Trophoblast cell (in vitro differentiated cells and primary cell): ENCODE results near the gene GAS2.

Experiments used
- DNase-seq, 2 donors: peaks; one replicate each; pipeline ENCODE4 v3.0.0-alpha.2; 2016
- H2AFZ ChIP-seq: 2 replicates; pipeline ENCODE4 v1.6.1; 2013; ENCODE audit warnings: low read length, moderate library complexity, mild to moderate bottlenecking; ENCODE audit not compliant: insufficient read depth, poor library complexity
- H2AK5ac ChIP-seq: 2 replicates; pipeline ENCODE4 v1.6.1; 2013; ENCODE audit warnings: mild to moderate bottlenecking, low read length
- H2BK120ac ChIP-seq: 2 replicates; pipeline ENCODE4 v1.6.1; 2013; ENCODE audit warnings: low read length, mild to moderate bottlenecking, moderate library complexity; ENCODE audit not compliant: insufficient read depth, poor library complexity
- H2BK12ac ChIP-seq: 2 replicates; pipeline ENCODE4 v1.6.1; 2013; ENCODE audit warnings: mild to moderate bottlenecking, low read length, moderate library complexity
- H2BK5ac ChIP-seq: 2 replicates; pipeline ENCODE4 v1.6.1; 2013; ENCODE audit warnings: low read length, low read depth, moderate library complexity, mild to moderate bottlenecking; ENCODE audit not compliant: poor library complexity
- H3K14ac ChIP-seq: 2 replicates; pipeline ENCODE4 v1.6.1; 2013; ENCODE audit warnings: mild to moderate bottlenecking, low read length
- H3K18ac ChIP-seq: 2 replicates; pipeline ENCODE4 v1.6.1; 2013; ENCODE audit warnings: mild to moderate bottlenecking, low read length
- H3K23ac ChIP-seq: 2 replicates; pipeline ENCODE4 v1.6.1; 2013; ENCODE audit warnings: low read length
- H3K27ac ChIP-seq: 2 replicates; pipeline ENCODE4 v1.5.1; 2013; ENCODE audit warnings: low read depth, mild to moderate bottlenecking, inconsistent platforms, low read length, moderate library complexity
- H3K27me3 ChIP-seq: 2 replicates; pipeline ENCODE4 v1.6.1; 2013; ENCODE audit warnings: inconsistent platforms, mild to moderate bottlenecking, low read length, moderate library complexity; ENCODE audit not compliant: insufficient read depth
- H3K36me3 ChIP-seq, 2 experiments: 1 replicate in 1 of 2; 2 replicates in 1 of 2; pipeline ENCODE4 v1.6.1; 2013; ENCODE audit warnings: low read length in 2 of 2, mild to moderate bottlenecking in 2 of 2, moderate library complexity in 1 of 2; ENCODE audit not compliant: insufficient read depth in 2 of 2, control insufficient read depth in 1 of 2
- H3K4ac ChIP-seq: 2 replicates; pipeline ENCODE4 v1.6.1; 2013; ENCODE audit warnings: low read depth, mild to moderate bottlenecking, low read length, moderate library complexity
- H3K4me1 ChIP-seq, 2 experiments: 1 replicate in 1 of 2; 2 replicates in 1 of 2; pipeline ENCODE4 v1.6.1; 2013; ENCODE audit warnings: low read length in 2 of 2, mild to moderate bottlenecking in 2 of 2, moderate library complexity in 1 of 2; ENCODE audit not compliant: insufficient read depth in 2 of 2, control insufficient read depth in 1 of 2
- H3K4me2 ChIP-seq: 2 replicates; pipeline ENCODE4 v1.6.1; 2013; ENCODE audit warnings: inconsistent platforms, mild to moderate bottlenecking, low read length, moderate library complexity
- H3K4me3 ChIP-seq: 2 replicates; pipeline ENCODE4 v1.5.1; 2013; ENCODE audit warnings: mild to moderate bottlenecking, low read depth, low read length, inconsistent platforms
- H3K79me1 ChIP-seq: one replicate; pipeline ENCODE4 v1.6.1; 2013; ENCODE audit warnings: low read length
- H3K79me2 ChIP-seq: 2 replicates; pipeline ENCODE4 v1.6.1; 2013; ENCODE audit warnings: low read length, mild to moderate bottlenecking; ENCODE audit not compliant: control insufficient read depth, insufficient read depth, poor library complexity
- H3K9ac ChIP-seq: 2 replicates; pipeline ENCODE4 v1.6.1; 2013; ENCODE audit warnings: mild to moderate bottlenecking, low read length
- H3K9me3 ChIP-seq: 2 replicates; pipeline ENCODE4 v1.6.1; 2013; ENCODE audit warnings: low read depth, mild to moderate bottlenecking, control low read depth, inconsistent platforms, low read length; ENCODE audit not compliant: insufficient read depth
- H4K12ac ChIP-seq: 2 replicates; pipeline ENCODE4 v1.6.1; 2013; ENCODE audit warnings: low read depth, mild to moderate bottlenecking, low read length, moderate library complexity
- H4K8ac ChIP-seq: 2 replicates; pipeline ENCODE4 v1.6.1; 2013; ENCODE audit warnings: low read depth, mild to moderate bottlenecking, low read length, moderate library complexity
- H4K91ac ChIP-seq: one replicate; pipeline ENCODE4 v1.6.1; 2013; ENCODE audit warnings: low read depth, mild to moderate bottlenecking, low read length, moderate library complexity
- WGBS: extraction: QIAGEN DNeasy Blood & Tissue Kit; methylation state at CpG from one replicate; pipeline ENCODE4 v1.1.7; 2013; ENCODE audit warnings: missing lambda C conversion rate; ENCODE audit not compliant: insufficient read length, insufficient coverage; ENCODE audit errors: extremely low coverage; 5-methylcytosine and 5-hydroxymethylcytosine counted together

GAS2 gene

DNA sequence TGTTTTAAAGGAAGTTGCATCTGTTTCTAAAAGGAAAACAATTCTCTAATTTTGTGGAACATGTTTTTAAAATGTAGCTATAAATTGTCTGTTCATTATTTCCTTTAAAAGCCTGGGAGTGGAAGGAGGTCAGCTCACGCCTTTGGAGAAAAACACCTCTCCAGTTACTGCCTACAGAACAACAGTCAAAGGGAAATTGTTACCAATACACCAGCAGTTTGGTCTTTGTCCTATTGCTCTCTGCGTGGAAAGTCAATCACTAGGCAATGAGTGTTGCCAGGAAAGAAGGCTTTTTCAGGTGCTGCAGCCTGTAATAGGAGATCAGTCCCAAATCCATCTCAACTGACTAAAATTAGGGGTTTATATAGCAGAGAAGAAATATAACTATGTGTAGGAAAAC, 141.0 kb downstream of the GAS2 start:
- Histone ChIP-seq H2BK120ac (no peak overlapping the region), H3K4me3 (no peak overlapping the region), H2BK5ac (no peak overlapping the region), H4K91ac (no peak overlapping the region), H3K27ac (no peak overlapping the region), H4K12ac (no peak overlapping the region), H3K4me1 (no peaks in the 10 kb centered on the region), H3K9ac (no peak overlapping the region), H3K9me3 (no peaks in the 10 kb centered on the region), H2AK5ac (no peak overlapping the region), H3K23ac (no peak overlapping the region), H4K8ac (no peak overlapping the region), H2AFZ (no peak overlapping the region), H3K79me1 (no peaks in the 10 kb centered on the region), H3K14ac (no peak overlapping the region), H2BK12ac (no peak overlapping the region), H3K4ac (no peak overlapping the region), H3K18ac (no peak overlapping the region), H3K79me2 (no peaks in the 10 kb centered on the region), H3K4me2 (no peak overlapping the region), H3K36me3 (no peaks in the 10 kb centered on the region), H3K27me3 (no peaks in the 10 kb centered on the region)
- WGBS, result no CpG with 5 or more reads among the region's 2 CpGs
- DNase-seq, result no peak

DNA sequence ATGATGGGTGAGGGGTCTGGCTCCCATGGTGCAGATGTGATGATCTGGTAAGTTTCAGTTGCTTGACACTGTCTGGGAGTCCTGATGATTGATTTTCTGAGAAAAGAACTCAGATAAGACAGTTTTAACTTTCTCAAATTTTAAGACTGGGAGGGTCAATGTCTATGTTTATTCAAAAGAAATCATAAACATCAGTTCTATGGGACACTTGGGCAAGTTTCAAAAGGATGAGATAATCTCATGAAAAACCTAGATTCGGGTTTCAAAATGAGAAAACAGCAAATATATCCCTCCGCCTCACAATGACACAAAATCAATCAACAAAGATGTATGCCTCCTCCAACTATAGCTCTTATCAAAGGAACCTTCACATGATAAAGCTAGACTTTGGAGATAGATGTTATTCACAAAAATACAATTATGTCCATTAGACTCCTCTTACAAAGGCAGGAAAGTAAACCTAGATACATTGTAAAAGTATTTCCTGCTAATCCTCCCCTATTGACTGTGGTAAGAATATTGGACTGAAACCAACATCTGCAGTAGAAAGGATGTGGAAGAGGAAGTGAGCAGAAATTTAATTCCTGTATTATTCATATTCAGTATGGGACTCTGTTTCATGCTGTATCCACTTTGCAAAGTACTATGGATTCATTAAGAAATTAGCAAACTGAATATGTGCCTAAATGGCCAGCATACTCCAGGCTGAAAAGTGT, 141.6 kb downstream of the GAS2 start:
- H2BK5ac ChIP-seq, result no peak overlapping the region
- no peak overlapping the region for H4K91ac ChIP-seq
- no peak overlapping the region for H3K27ac ChIP-seq
- DNase-seq, result no peak
- no peak overlapping the region for H3K4me3 ChIP-seq
- H3K79me1 ChIP-seq, result no peaks in the 10 kb centered on the region
- H3K14ac ChIP-seq, result no peak overlapping the region
- H3K4ac ChIP-seq, result no peak overlapping the region
- no peaks in the 10 kb centered on the region for H3K4me1 ChIP-seq
- no peak overlapping the region for H2BK12ac ChIP-seq
- no CpG with 5 or more reads among the region's 2 CpGs for WGBS
- H2BK120ac ChIP-seq, result no peak overlapping the region
- no peak overlapping the region for H4K8ac ChIP-seq
- no peak overlapping the region for H3K9ac ChIP-seq
- H2AK5ac ChIP-seq, result no peak overlapping the region
- no peak overlapping the region for H4K12ac ChIP-seq
- H3K27me3 ChIP-seq, result no peaks in the 10 kb centered on the region
- H3K79me2 ChIP-seq, result no peaks in the 10 kb centered on the region
- H3K23ac ChIP-seq, result no peak overlapping the region
- no peak overlapping the region for H3K4me2 ChIP-seq
- no peak overlapping the region for H3K18ac ChIP-seq
- no peaks in the 10 kb centered on the region for H3K9me3 ChIP-seq
- no peaks in the 10 kb centered on the region for H3K36me3 ChIP-seq
- no peak overlapping the region for H2AFZ ChIP-seq

DNA sequence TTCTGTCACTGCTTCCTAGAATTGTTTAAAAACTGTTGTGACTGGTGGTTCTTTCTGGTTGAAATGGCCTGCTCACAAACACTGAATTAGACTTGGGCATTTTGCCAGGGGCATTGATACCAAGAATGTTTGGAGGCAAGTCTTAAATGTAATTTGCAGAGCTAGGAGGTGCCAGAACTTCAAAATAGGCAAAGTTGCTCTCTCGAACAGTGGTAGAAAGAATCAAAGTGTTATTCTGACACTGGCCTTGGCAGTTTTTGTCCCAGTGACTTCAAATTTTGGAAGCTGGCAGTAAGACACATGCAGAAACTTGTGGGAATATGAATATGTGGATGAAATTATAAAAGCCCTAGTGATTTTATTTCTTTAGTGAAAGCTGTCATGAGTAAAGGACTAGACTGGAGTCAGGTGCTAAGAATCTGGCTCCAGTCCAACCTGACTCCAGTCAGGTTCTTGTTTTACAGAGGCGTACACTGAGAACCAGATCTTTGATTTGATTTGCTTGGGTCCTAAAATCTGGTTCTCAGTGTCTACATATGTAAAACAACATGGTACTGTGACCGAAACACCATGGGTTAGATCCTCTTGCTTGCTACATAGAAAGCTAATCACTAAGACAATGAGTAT, 142.3 kb downstream of the GAS2 start:
- no peak overlapping the region for H4K12ac ChIP-seq
- H3K23ac ChIP-seq, result no peak overlapping the region
- H4K91ac ChIP-seq, result no peak overlapping the region
- no peaks in the 10 kb centered on the region for H3K4me1 ChIP-seq
- no peak for DNase-seq
- H3K36me3 ChIP-seq, result no peaks in the 10 kb centered on the region
- no peak overlapping the region for H2BK5ac ChIP-seq
- H3K79me1 ChIP-seq, result no peaks in the 10 kb centered on the region
- H2AFZ ChIP-seq, result no peak overlapping the region
- H3K9ac ChIP-seq, result no peak overlapping the region
- H3K27ac ChIP-seq, result no peak overlapping the region
- no peaks in the 10 kb centered on the region for H3K9me3 ChIP-seq
- H3K4me3 ChIP-seq, result no peak overlapping the region
- no peaks in the 10 kb centered on the region for H3K79me2 ChIP-seq
- H3K4ac ChIP-seq, result no peak overlapping the region
- no peak overlapping the region for H2BK12ac ChIP-seq
- H2BK120ac ChIP-seq, result no peak overlapping the region
- no peak overlapping the region for H4K8ac ChIP-seq
- no CpG with 5 or more reads among the region's 3 CpGs for WGBS
- H3K27me3 ChIP-seq, result no peaks in the 10 kb centered on the region
- no peak overlapping the region for H3K14ac ChIP-seq
- H2AK5ac ChIP-seq, result no peak overlapping the region
- H3K4me2 ChIP-seq, result no peak overlapping the region
- no peak overlapping the region for H3K18ac ChIP-seq

DNA sequence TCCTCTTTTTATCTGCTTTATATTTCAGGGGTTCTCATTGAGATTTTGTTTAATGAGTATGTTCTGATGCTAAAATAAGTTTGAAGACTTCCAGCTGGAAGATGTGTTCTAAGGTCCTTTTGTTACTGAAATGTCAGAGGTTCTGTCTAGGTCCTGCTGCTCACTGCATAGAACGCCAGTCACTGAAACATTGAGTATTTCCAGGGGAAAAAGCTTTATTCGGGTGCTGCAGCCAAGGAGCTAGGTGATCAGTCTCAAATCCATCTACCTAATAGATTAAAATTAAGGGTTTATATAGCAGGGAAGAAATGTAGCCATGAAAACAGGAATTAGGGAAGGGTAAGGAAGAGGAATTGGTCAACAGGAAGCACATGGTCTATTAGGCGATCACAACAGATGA, 143.5 kb downstream of the GAS2 start:
- Histone ChIP-seq H3K14ac (no peak overlapping the region), H3K27me3 (no peaks in the 10 kb centered on the region), H3K23ac (no peak overlapping the region), H2BK12ac (no peak overlapping the region), H3K79me1 (no peaks in the 10 kb centered on the region), H3K9me3 (no peaks in the 10 kb centered on the region), H3K4me2 (no peak overlapping the region), H2AK5ac (no peak overlapping the region), H4K91ac (no peak overlapping the region), H2BK120ac (no peak overlapping the region), H2BK5ac (no peak overlapping the region), H3K79me2 (no peaks in the 10 kb centered on the region), H3K4ac (no peak overlapping the region), H3K27ac (no peak overlapping the region), H4K12ac (no peak overlapping the region), H4K8ac (no peak overlapping the region), H3K4me3 (no peak overlapping the region), H3K18ac (no peak overlapping the region), H3K4me1 (no peaks in the 10 kb centered on the region), H2AFZ (no peak overlapping the region), H3K36me3 (no peaks in the 10 kb centered on the region), H3K9ac (no peak overlapping the region)
- no CpG with 5 or more reads among the region's 3 CpGs for WGBS
- no peak for DNase-seq
